HG03025 (cell line): ENCODE results near the gene VGLL1.

Experiments used
- ATAC-seq: cut with Tn5 transposase; IDR thresholded peaks from one replicate; pipeline ENCODE4 v1.9.1; 2021; ENCODE audit warnings: mild to moderate bottlenecking, moderate library complexity; ENCODE audit not compliant: unreplicated experiment, low FRiP score

Gene VGLL1, protein sequence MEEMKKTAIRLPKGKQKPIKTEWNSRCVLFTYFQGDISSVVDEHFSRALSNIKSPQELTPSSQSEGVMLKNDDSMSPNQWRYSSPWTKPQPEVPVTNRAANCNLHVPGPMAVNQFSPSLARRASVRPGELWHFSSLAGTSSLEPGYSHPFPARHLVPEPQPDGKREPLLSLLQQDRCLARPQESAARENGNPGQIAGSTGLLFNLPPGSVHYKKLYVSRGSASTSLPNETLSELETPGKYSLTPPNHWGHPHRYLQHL

DNA sequence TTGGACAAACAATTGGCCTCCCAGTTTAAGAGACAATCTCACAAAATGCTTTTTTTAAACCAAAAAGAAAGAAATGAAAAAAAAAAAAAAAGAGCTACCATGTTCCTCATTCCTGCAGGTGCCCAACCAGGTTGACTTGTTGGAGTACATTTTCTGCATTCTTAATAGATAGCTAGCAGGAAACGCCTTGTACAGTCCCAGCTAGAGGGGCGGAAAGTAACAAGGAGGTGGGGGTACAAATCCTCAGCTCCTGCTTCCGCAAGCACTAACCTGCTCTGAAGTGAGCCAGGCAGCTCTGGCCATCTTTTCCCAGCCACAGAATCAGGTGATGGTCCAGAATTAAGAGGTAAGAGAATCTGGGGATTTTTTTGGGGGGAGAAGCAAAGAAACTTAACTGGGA is at the start of gene VGLL1:
TSS of gene VGLL1 (plus strand) at position 265 of the 400 bp plus-strand sequence. CDS start 3,806 bp downstream, outside the sequence.
- no peak for ATAC-seq

DNA sequence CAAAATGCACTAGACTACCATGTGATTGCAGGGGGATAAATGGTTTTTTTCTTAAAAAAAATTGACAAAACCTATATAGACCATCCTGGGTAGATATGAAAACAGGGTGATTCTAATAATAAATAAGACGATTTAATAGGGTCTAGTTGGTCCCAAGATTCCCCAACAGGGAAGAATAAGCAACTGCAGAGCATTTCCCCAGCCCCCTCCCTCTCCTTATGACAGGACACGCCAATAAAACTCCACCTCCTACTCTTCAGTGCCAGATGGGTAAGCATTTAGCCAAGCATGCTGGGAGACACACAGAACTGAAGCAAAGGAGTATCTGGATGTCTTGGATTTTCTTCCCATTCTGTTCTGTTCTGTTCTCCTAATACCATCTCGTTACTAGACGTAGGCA is 44.4 kb upstream of the VGLL1 start, which contains the start of gene BRS3:
TSS of gene BRS3 (plus strand) at position 301 of the 400 bp plus-strand sequence. CDS start 168 bp downstream, outside the sequence.
- ATAC-seq: no peak

DNA sequence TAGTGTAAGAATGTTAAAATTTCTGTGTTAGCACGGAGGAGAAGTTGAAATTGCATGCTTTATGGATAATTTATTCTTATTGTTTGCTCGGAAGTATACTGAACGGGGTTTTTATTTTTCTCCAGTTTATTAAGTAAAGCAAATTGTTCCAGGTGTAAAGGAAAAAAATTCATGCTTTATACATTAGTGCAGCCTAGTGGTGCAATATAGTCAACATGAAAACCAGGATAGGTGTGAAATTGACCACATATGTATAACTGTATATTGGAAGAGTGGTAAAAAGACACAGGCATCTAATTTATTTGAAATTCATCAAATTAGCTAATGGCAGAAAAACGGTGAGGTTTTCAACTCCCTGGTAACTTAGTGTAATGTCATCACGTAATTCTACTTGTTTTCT is 43.3 kb upstream of the VGLL1 start:
- no peak for ATAC-seq

DNA sequence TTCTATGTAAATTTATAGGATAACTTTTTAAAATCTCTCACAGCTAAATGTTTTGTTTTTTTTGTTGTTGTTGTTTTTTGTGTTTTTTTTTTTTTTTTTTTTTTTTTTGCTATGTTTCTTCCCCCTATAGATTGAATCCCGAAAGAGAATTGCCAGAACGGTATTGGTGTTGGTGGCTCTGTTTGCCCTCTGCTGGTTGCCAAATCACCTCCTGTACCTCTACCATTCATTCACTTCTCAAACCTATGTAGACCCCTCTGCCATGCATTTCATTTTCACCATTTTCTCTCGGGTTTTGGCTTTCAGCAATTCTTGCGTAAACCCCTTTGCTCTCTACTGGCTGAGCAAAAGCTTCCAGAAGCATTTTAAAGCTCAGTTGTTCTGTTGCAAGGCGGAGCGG is 40.2 kb upstream of the VGLL1 start:
- ATAC-seq: no peak

DNA sequence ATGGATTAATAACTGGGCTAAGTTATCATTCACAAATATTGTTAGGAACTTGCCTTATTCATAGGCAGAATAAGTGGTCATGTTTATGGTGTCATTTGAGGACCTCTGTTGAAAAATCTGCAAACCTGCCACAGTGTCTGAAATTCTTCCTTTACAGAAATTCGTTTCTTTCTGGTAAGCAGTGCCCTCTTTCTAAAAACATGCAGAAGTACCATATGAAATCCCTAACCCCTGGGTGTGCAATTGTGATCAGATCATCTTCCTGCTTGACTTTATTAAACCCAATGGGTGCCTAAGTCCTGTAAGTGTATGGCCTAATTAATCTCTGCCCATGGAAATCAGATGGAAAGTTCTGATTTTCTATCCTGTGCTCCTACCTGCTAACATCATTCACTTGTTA is 39.0 kb upstream of the VGLL1 start:
- no peak for ATAC-seq

DNA sequence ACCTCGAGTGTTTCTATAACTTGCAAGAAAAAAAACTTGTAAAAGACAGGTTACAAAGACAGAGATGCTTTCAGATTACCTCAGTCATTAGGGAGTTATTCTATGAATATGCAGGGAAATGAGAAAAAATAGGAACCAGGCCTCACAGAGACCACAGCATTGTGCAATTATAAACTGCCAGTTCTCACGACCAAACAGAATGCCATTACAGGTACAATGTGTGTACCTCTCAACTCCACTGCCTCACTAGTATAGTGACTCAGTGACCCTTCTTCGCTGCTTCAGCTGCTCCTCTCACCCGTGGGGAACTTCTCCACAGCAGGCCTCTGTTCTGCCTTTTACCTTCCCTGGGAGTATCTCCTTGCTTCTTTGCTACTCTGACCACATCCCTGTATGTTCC is 37.0 kb upstream of the VGLL1 start:
- no peak for ATAC-seq

DNA sequence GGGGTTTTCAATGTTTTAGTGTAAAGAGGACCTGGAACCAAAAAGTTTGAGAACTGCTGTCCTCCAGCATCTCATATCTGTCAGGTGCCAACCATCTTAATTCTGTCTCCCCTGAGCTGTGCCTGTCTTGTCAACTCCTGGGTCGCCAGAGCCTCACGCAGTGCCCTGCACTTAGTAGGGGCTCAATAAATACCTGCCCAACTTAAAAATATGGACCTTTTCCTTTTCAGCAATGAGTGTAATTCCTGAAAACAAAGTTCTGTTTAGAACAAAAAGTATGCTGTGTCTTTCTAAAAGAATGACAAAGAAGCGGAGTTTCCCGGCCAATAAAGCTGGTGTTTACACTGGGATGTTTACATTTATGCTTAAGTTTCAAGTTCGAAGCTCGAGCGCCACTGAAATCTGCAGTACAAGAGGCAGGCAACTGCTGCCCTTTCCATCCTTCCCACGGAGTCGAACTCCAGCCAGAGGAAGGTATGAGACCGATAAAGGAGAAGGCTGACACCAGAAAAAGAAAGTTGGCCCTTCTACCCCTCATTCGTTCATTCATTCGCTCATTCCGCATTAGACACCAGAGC is 35.7 kb upstream of the VGLL1 start:
- peak; percentile 3 for ATAC-seq

DNA sequence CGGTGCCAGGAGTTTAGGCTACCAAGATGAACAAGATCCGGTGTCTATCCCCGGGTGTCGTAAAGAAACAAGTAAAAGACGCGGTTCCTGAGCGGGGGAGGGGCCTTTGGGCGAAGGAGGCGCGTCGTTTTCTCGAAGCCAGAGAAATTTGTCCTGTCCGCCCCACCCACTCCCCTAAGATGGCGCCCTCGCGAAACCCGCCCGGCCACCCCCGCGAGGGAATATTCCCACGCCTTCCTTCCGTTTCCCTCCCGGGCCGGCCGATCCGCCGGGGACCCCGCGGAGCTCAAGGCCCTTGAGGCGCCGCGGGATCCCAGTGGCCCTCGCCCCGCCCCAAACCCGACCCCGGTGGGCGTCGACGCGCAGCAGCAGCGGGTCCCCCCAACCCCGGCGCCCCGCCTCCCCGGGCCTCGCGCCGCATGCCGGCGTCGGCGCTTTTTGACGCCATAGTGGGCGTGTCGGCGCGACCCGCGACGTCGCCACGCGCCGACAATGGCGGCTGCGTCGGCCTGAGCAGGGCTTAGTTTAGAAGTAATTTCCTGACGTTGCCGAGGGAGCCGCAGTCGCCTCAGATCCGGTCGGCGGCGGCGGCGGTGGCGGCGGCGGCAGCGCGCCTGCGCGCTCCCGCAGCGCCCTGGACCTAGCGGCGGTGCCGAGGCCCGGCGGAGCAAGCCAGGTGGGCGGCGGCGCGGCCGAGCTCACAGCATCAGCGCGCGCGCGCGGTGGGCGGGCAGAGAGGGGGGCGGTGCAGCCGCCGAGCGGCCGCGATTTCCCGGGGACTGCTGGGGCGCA is 35.1 kb upstream of the VGLL1 start:
- ATAC-seq: peak; percentile 70

DNA sequence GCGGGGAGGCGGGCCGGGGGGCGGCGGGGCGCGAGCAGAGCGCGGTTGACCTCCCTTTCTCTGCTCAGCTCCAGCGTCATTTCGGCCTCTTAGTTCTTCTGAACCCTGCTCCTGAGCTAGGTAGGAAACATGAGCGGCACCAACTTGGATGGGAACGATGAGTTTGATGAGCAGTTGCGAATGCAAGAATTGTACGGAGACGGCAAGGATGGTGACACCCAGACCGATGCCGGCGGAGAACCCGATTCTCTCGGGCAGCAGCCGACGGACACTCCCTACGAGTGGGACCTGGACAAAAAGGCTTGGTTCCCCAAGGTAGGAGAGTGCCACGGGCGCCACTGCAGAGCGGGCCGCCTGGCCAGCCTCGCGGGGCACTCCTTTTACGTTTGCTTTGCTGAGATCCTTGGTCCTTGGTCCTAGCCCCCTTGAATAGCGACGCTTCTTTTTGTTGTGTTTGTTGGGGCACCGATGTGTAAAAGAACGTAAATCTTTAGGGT is 34.4 kb upstream of the VGLL1 start, which contains the start of gene HTATSF1:
TSS of gene HTATSF1 (plus strand) at position 37 of the 497 bp plus-strand sequence. CDS start at position 130, 93 bp downstream.
- peak; percentile 20 for ATAC-seq

DNA sequence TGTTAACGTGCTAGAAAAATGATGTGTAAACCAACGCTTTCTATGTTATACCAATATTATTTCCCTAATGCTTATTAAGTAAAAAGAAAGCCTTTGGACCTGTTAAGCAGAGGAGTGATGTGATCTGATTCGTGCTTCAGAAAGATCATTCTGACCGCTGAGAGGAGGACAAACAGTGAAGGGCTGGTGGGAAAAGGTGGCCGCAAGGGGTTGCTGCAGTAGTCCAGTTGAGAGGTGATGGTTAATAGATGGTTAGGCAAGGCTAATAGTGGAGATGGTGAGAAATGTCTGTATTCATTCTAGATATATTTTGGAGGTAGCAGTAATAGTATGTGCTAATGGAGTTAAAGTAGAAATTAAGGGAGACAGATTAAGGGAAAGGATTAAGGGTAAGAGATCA is 12.9 kb upstream of the VGLL1 start:
- ATAC-seq: no peak

DNA sequence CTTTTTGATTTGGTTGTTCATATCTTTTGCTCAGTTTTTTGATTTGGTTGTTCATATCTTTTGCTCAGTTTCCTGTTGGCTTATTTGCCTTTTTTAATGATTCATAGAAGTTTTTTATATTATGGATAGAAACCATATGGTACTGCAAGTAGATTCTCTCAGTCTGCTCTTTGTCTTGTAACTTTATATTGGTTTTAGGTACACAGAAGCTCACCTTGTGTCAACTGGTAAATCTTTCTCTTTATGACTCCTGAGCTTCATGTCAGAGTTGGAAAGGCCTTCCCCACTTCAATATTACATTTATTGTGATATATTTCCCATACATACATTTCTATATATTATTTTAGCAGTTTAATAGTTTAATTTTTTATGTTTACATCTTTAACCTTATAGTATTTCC is 8.2 kb upstream of the VGLL1 start:
- ATAC-seq: no peak

DNA sequence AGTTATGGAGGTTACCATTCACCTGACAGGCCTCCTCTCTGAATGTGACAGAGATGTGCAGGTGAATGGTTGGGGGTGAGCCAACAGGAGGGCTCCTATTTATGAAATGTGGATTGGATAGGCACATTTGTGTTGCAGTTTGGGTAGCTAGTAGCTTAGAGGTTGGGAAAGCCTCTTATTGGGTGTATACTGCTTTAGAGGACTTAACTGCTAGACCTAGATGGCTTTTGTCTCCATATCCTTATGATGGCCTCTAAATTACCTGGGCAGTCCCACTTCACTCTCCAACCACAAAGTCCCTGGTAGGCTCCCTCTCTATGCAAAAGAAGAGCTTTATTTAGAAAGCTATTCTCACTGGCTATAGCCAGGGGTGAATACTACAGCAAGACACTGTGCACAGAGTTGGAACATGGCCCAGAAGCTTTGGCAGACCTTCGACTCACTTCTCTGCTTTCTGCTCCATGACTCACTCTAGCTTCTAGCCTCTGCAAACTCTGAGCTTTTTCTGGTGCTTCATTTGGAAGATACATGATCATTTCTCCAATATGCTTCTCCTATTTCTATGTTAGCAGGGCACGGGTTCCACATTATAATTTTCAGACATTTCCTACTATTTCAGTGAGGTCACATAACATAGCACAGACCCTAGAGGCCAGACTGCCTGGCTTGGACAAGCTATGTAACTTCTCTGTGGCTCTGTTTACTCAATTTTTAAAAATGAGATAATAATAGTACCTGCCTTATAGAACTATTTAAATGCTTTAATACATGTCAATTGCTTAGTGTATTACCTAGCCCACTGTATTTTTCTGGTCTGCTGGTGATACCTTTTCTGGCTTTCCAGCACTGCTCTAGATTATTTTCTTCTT is 6.0 kb upstream of the VGLL1 start:
- no peak for ATAC-seq

DNA sequence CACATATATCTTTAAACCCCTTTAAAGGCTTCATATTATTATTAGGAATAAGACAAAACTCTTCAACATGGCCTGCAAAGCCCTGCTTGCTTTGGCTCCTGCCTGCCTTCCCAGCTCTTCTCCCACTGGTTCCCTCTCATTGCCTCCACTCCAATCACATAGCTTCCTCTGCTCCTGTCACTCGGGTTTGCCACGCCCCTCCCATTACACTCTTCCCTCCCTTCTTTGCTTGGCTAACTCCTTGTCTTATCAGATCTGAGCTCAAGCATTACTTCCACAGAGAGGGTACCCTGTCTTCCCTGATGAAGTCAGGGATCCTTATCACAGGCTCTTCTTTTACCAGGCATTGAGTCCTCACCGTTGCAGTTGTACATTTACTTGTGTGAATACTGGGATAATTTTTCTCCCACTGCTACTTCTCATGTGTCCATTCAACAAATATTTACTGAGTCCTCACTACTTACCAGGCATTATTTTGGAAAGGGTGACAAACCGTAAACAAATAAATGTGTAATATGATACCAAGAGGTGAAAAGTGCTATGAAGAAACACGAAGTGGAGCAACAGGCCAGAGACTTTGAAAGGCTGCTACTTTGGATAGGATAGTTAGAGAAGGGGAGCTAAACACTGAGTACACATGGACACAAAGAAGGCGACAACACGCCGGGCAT is 3.2 kb upstream of the VGLL1 start:
- no peak for ATAC-seq

DNA sequence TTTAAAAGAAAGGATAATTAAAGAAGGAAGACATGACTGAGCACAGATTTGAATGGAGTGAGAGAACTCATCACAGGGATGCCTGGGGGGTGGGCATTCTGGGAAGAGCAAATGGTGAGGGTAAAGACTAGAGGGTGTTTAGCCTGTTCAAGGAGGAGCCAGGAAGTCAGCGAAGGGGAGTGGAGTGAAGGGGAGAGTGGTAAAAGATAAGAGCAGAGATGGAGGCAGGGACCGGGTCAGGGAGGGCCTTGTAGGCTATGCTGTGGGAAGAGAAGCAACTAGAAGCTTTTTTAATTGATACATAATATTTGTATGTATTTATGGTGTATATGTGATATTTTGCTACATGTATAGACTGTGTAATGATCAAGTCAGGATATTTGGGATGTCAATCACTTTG is 2.2 kb upstream of the VGLL1 start:
- ATAC-seq: no peak

DNA sequence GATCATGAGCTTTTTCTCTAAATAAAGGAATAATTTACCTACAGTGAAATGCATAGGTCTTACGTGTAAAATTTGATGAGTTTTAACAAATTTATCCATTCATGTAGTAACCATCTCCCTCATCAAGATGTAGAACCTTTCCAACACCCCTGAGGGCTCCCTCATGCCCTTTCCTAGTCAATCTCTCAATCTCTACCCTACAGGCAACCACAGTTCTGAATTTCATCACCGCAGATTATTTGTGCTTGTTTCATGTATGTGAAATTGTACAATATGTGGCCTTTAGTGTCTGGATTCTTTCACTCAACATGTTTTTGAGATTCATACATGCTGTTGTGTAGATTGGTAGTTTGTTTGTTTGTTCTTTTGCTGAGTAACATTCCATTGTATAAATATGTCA is 2.1 kb downstream of the VGLL1 start:
- no peak for ATAC-seq

DNA sequence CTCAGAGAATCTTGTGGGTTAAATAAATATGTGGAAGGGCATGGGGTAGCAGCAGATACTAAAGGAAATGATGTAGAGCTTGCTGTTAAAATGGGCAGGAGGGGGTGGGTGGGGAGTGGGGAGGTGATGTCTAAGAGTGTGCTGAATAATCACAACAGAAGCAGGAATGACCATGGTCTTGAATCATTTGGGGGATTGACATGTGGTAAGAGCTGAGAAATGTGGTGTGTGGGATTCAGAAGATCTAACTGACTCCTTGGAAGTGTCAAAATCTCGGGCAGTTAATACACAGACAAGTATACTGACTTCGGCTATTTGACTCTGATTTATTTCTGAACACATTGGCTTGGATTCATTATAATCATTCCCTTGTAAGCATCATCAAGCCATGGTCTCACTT is 6.8 kb downstream of the VGLL1 start:
- ATAC-seq: no peak

DNA sequence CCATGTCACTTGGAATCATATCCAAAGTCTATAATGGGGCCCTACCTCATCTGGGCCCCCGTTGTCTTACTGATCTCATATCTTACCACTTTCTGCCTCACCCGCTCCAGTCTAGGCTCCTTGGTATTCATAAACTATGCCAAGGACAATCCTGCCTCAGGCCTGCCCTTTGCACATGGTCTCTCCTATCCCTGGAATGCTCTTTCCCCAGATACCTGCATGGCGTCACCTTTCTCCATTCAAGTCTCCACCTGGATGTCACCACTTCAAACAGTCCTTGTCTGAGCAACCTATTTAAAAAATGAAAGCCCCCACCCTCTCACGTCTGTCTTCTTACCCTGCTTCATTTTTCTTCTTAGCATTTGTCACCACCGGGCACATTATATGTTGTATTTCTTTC is 8.2 kb downstream of the VGLL1 start:
- no peak for ATAC-seq

DNA sequence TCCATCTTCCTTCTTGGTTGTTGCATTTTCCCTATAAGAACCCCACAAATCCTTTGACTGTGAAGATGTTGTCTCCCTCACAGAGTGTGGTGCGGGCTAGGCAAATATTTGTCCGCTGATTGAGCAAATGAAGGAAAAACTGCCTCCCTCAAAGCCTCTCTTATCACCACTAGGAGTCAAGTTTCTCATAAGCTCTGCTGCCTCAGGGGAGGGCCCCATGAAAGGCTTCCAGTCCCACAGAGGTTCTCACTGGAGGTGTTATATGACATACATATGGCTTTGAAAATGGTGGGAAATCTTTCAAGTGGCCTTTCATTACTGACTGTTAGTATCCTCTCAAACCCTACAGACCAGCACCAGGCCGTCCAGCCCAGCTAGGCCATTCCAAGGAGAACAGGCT is 9.3 kb downstream of the VGLL1 start:
- ATAC-seq: no peak

DNA sequence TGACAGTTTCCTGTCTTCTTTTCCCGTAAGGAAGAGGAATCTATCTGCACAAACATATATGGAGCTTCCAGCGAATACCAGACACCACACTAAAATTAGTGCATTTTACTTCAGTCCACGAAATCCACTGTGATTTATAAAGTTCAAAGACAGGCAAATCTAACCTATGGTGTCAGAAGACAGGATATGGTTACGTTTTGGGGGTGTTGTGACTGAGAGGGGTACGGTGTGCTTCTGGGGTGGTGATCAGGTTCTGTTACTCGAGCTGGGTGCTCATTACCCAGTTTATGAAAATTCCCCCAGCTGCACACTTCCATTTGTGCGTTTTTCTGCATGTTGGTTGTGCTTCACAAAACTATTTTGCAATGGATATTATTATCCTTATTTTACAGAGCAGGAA is 10.3 kb downstream of the VGLL1 start:
- no peak for ATAC-seq

DNA sequence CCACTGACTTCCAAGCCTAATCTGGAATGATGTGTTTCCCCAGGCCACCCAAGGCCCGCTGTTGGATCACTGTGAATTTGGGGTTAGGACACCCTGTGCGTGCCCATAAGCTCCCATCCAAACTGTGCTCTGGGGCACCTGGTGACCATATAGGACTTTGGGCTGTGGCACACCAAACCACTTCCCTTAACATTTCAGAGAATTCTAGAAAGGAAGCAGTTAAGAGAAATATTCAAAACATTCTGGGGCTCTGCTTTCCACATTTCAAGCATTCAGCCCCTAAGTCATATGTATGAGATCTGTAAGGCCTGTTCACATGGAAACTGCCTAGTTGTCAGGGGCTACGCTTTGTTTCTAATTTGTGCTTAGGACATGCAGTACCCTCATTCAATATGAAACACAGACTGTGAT is 14.4 kb downstream of the VGLL1 start:
- no peak for ATAC-seq
